ENCODE results near the gene PHLDA3.

The PHLDA3 gene

DNA sequence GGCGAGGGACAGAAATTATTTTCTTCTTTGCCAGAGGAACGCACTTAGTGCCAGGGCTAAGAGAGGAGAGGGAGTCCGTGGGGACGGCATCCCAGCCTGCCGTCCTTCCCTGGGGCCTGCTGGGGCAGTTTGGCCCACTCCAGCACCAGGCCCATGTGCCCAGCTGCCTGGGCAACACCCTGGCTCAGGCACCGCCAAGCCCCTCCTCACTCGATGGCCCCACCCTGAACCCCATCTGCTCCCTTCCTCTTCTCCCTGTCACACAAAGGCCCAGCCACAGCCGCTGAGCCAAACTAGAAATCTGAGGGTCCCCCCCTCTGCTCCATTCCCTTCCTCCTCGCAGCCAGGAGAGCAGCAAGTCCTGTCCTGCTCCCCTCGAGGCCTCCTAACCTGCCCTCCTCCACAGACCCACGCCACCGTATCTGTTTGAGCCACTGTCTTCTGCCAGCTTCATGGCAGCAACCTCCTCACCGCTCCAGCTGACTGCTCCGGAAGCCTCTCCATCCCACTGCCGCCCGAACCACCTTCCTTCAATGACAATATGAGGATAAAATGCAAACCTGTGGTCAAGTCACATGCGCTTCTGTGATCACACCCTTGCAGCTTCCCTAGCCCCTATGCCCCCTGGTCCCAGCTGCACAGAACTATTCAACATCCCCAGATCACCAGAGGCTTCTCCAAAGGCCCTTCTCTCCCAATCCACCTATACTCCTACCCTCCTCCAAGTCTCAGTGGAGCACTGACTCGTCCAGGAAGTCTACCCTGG is 39.1 kb downstream of the PHLDA3 start:
- DNase-seq (ENCODE audit: low read depth): no peak

DNA sequence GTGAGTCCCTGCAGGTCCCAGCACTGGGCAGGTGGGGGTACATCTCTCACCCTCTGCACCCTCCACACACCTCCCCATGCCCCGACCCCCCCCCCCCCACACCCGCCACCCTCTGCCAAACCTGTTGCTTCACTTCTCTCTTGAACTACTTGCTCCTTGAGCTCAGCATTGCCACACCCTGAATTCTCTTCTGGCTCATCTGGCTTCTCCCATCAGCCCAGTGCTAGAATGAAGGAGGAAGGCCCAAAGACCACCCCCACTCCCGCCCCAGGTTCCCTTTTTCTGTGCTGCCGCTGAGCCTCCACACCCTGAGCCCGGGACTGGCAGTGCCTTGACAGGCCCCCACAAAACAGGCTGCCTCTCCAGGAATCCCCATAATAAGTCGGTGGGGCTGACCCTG is 41.0 kb downstream of the PHLDA3 start:
- no peak for DNase-seq (ENCODE audit: low read depth)

DNA sequence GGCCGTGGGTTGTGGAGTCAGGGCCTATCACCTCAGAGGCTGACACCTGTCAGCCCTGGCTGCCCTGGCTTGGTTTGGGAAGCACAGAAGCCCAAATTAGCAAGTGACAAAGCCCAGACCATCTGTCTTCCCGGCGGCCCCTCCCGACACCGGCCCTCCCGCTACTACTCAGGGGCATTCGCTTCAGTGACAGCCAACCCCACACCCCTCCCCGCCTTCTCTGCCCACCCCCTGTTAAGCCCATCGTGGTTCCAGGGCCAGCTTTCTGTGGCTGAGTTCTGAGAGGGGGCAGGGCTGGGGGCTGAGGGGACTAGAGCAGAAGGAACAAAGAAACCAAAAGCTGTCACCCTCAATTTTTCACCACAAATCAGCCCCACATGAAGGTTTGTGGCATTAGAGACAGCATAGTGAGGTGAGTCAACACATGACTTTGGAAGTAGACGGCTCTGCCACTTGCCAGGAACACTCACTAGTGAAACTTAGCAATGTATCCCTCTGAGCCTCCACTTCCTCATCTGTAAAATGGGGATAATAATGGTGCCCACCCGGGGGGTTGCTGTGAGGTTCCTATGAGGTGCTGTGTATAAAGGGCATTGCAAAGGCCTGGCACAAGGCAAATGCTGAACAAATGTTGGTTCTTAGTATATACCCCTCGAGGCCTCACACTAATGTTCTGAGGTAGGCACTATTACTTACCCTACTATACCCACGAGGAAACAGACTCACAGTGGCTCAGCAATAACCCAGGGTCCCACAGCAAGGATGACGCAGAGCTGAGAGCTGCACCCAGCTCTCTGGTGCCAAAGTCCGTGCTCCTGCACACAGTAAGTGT is 42.3 kb downstream of the PHLDA3 start:
- no peak for DNase-seq (ENCODE audit: low read depth)

DNA sequence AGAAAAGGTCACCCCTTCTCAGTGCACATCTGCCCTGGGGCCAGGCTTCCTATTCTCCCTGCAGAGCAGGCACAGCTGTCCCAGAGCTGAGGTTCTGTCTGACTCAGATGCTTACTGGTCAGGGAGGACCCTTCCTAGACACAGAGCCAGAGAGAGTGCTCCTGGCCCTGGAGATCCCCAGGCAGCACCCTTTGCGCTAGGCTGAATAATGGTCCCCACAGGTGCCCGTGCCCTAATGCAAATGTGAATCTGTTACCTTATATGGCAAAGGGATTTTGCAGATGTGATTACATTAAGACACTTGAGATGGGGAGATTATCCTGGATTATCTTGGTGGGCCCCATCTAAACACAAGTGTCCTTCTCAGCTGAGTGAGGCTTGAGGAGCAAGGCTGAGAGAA is 44.8 kb downstream of the PHLDA3 start:
- DNase-seq (ENCODE audit: low read depth): no peak

DNA sequence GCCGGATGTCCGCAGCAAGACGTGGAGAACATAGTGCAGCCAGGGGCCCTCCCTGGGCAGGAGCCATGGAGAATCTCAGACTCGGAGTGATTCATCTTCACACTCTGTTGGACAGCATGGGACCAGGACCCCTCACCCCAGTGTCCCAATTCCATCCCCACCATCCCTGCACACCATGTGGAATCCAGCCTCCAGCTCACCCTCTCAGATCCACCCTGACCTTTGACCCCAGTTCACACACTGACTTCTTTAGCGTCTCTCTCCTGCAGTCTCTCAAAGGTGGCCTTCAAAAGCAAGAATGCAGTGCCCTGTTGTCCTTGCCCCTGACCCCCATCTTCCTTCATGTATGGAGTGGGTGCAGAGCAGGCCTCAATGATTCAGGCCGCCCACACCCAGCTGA is 45.3 kb downstream of the PHLDA3 start:
- no peak for DNase-seq (ENCODE audit: low read depth)

DNA sequence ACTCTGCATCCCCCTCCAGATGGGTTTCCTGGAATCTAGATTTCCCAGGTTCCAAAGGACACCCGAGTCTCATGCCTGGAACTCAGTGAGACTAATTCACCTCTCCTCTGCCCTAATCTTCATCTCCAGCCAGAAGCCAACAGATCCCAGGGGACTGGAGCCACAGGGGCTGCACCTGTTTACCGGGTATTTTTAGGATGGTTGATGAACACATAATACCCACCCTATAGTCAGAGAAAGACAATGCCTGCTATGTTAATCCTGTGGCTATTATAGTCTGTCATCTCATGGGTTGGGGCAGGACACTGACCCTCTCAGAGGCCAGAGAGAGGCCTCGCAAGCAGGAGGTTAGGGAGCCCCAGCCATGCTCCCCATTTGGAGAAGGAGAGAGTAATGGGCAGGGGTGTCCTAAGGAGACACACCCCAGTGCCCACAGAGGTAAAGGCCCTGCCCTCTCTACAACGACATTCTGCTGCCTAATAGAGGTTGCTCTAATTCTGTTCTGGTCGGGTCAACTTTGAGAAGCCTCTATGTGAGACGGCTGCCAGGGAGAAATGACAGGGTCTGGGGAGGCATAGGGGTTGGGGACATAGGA is 46.5 kb downstream of the PHLDA3 start:
- DNase-seq (ENCODE audit: low read depth): no peak

DNA sequence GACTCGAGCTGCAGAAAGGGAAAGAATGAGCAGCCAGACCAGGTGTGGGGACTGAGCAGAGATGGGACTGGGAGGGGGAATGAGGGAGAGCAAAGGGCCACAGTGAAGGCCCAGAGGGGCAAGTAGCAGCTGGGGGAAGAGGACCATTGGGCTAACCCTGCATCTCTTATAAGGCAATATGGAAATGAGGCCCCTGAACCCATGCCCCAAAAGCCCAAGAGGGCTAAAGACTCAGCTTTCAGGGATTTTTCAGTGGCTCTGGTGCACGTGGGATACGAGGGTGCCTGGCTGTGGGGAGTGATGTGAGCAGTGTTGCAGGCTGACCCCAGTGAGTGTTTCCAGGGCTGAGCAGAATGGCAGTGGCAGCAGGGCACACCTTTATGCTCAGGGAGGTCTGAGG is 47.0 kb downstream of the PHLDA3 start:
- no peak for DNase-seq (ENCODE audit: low read depth)

DNA sequence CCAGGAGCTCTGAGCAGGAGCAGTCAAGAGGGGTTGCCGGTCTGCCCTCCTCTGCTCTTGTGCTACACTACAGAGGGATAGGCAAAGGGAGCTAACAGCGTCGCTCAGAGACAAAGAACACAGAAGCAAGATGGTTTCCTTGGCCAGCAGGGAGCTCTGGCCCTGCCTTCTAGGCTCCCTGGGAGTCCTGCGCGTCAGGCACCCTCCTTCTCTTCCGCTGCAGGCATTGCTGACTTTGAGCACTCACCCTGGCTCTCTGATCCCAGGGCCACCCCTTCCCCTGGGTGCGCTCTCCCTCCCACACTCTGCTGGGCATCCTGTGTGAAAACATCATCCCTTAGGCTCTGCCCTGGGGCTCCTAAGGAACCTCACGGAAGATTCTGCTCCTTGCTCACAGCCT is 47.9 kb downstream of the PHLDA3 start:
- no peak for DNase-seq (ENCODE audit: low read depth)

DNA sequence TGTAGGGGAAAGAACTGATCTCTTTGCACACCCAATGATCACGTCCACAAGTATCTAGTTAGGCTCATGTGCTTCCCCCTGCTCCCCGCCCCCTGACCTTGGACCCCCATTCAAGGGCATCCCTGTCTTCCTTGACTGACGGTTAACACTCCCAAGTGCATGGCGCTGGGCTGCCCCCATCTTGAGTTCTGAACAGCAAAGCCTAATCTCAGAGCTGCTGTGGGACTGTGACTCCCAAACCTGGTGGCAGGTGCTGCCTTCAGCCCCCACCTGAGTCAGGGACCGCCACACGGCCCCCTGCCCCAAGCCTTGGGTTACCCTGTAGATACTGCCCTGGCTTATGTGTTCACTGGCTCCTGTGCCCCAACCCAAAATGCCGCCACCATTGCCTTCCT is 48.4 kb downstream of the PHLDA3 start:
- DNase-seq (ENCODE audit: low read depth): no peak

DNA sequence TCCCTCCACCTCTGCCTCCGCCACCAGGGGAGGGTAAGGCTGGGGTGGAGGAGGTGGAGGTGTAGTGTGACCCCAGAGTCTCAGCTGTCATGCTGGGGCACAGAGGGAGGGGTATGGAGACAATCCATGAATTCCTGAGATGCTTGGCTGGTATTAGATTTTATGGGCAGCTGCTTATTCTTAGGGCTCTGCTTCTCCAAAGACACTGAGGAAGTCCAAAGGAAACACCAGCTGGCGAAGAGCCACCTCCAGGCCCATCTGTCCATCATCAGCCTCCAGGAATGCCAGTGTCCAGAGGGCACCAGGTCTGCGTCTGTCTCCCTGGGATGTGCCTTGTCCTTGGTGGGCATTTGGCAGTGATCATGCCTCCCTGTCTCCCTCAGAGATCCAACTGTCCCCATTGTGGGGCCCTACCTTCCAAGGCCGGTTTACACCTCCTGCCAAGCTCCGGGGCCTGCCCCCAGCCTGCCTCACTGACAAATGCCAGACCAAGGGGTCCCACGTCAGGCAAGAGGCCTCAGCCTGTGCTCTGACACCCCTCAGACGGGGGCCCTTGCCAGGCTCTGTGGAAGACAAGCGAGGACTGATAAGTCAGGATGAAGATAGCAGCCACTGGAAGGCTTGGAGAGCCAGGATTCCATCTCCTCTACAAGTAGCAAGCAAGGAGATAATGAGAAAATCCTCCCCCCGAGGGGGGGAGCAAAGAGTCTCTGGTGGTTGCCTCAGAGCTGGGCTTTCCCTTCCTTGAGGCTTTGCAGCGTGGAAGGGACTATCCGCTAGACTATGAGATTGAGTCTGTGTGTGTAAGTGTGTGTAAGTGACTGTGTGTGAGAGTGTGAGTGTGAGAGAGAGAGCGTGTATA is 49.0 kb downstream of the PHLDA3 start:
- DNase-seq (ENCODE audit: low read depth): no peak

DNA sequence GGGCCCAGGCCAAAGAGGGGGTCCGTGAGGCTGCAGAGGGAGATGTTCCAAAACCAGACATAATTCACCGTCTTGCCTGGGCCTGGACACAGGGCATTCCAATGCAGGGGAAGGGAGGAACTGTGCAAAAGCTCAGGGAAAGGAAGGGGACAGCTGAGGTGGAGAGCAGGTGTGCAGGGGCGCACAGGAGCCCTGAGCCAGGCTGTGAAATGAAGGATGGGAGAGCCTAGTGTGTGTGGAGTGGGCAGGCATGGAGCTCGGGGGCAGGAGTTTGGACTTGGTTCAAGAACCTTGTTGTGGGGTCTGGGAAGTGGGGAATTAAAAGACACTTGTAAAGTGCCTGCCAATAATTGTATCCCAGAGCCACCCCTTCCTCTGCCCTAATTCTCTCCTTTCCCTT is 49.7 kb downstream of the PHLDA3 start:
- DNase-seq (ENCODE audit: low read depth): no peak

DNA sequence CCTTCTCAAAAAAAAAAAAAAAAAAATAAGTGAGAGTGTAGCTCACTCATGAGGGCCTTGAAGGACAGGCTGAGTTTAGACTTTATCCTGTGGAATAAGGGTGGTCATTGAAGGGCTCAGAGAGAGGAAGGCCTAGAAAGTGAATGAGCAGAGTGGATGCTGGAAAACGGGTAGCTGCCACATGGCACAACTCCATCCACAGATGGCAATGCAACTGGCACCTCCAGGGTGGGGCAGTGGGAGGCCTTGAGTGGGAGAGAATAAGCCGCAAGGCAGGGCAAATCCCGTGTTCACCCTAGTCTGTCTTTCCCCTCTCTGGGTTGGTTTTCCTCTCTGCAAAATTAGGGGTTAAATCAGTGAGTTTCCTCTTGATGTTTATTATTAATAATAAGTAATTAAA is 50.5 kb downstream of the PHLDA3 start:
- no peak for DNase-seq (ENCODE audit: low read depth)

Data from stimulated activated CD8-positive, alpha-beta memory T cell treated with anti-CD3 and anti-CD28 coated beads, Interleukin-12 subunit alpha, Interleukin-12 subunit beta, amount 100 ng/mL, for 1 hour (primary cell).